KBM-7 (cell line): Measurements from ENCODE around the gene TRPV4.

Source experiments
- DNase-seq: peaks from one replicate; pipeline ENCODE4 v3.0.0-alpha.2; 2015
- in situ Hi-C: fragments of 300-500 bp; cut with MboI; formaldehyde crosslinking; loops from 2 replicates; pipeline ENCODE4 v1.14.3; 2020; ENCODE audit warnings: low sequenced_read_pairs, low pct_unique_long_range_greater_than_20kb, mixed read lengths

Gene TRPV4

GRCh38 chr12:109814600-109815150 is 18.5 kb downstream of the TRPV4 start:
- DNase-seq, result no peak
- in situ Hi-C loops, result no loop called here

GRCh38 chr12:109813810-109814416 is 19.3 kb downstream of the TRPV4 start:
- DNase-seq, result no peak
- in situ Hi-C loops, result no loop called here

- no peak for DNase-seq
- in situ Hi-C loops, result no loop called here
These were observed 21.6 kb downstream of the TRPV4 start for GRCh38 chr12:109811624-109811995.

- in situ Hi-C loops, result no loop called here
These were observed 22.1 kb downstream of the TRPV4 start for GRCh38 chr12:109810954-109811623.

GRCh38 chr12:109808876-109809646 is 24.1 kb downstream of the TRPV4 start:
- in situ Hi-C loops, result no loop called here
- DNase-seq, result no peak

More at GRCh38 chr12:109810954-109811623, 22.1 kb downstream of the TRPV4 start:
- DNase-seq, result no peak

DNA sequence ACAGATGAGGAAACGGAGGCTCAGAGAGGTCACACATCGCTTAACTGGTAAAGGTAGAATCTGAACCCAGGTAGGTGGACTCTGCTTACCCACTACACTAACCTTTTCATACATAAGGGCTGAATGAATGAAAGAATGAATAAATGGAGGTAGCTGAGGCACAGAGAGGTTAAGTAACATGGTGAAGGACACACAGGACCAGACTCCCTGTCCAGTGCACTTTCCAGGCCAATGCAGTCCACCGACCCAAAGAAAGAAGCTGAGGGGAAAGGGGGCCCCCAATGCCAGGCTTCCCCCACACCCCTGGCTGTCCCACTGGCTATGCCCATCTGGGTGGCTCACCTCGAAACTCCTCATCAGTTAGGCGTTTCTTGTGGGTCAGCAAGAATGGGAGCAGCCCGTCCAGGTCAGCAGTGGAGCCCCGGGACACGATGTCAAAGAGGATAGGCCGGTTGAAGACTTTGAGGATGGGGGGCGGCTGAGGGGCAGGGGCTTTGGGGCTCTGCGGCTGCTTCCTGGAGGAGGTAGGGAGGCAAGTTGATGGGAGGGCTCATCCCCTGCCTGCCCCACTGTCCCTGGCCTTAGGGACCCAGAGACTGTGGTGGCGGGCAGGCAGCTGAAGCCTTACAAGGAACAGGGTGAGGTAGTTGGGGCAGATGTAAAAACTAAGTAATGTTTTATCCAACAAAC is 25.1 kb downstream of the TRPV4 start:
- DNase-seq, result no peak
- in situ Hi-C loops, result no loop called here

GRCh38 chr12:109804820-109805761 is 28.1 kb downstream of the TRPV4 start:
- in situ Hi-C loops, result no loop called here

GRCh38 chr12:109803678-109804077 is 29.5 kb downstream of the TRPV4 start:
- in situ Hi-C loops, result no loop called here
- no peak for DNase-seq

More at GRCh38 chr12:109804820-109805761, 28.1 kb downstream of the TRPV4 start:
- DNase-seq, result peak; percentile 67

- DNase-seq, result no peak
- in situ Hi-C loops, result no loop called here
These were observed 30.4 kb downstream of the TRPV4 start for GRCh38 chr12:109802828-109803227.

DNA sequence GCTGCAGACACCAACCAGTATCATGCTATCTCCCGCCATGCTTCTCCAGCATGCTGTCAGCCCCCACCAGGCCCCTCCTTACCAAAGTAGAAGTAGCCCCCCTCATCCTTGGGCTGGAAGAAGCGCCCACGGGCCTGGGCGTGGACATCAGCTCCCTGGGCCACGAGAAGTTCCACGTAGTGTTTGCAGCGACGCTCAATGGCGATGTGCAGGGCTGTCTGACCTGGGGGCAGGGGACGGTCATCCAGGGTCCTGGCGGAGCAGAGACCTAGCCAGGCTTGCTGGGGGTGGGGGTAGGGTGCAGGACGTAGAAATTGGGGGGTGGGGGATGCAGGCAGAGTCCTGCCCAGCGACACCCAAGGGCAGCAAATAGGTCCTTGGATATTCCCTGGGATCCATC is 32.7 kb downstream of the TRPV4 start:
- in situ Hi-C loops, result no loop called here
- no peak for DNase-seq

GRCh38 chr12:109798691-109799090 is 34.5 kb downstream of the TRPV4 start:
- in situ Hi-C loops, result no loop called here
- DNase-seq, result no peak

GRCh38 chr12:109797905-109798669 is 35.1 kb downstream of the TRPV4 start:
- in situ Hi-C loops, result no loop called here
- peak; percentile 88 for DNase-seq

GRCh38 chr12:109796057-109796456 is 37.1 kb downstream of the TRPV4 start:
- in situ Hi-C loops, result no loop called here
- no peak for DNase-seq

DNA sequence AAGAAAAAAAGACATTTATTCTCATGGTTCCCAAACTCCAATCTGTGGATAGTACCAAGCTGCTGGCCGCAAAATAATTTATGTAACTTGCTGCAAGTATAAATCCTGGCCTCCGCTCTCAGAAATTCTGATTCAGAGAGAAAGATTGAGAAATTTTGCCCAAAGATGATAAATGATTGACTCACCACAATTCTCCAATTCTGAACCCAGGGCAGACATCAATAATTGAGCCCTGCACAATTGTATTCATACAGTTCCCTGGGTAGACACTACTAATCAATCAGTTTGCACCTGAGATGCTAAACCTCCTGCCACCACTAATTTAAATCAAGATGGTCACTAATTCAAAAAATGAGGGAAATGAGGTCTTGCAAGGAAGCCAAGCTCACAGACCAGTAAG is 38.2 kb downstream of the TRPV4 start:
- in situ Hi-C loops, result no loop called here

GRCh38 chr12:109793826-109794501 is 39.2 kb downstream of the TRPV4 start:
- no peak for DNase-seq
- in situ Hi-C loops, result no loop called here

More for the DNA sequence above, 38.2 kb downstream of the TRPV4 start:
- no peak for DNase-seq

DNA sequence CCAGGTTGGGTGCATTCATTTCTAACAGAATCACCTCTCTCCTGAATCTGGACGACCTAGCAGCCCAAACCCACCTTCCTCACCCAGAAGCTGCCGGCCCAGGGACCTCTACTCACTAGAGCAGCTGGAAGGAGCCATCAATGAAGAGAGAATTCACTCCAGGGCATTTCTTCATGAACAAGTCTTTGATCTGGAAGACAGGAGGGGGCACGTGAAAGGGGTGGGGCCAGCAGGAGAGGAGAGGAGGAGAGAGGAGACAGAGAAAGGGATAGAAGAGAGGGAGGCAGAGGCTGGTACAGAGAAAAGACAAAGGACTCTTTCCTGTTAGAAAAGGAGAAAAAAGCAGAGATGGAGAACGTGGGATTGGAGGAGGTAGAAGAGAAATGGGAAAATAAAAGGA is 39.8 kb downstream of the TRPV4 start:
- in situ Hi-C loops, result no loop called here
- DNase-seq, result no peak

- in situ Hi-C loops, result no loop called here
- DNase-seq, result no peak
These were observed 40.2 kb downstream of the TRPV4 start for GRCh38 chr12:109792992-109793391.
